GM10248 (cell line): Measurements from ENCODE around the gene PRKCD.

Source experiments
- CTCF ChIA-PET: fragments of 300-600 bp; sonication (Branson Sonifier 250); formaldehyde crosslinking; extraction: SDS; loops from one replicate; lab custom pipeline; 2021; ENCODE audit warnings: antibody characterized with exemption; lab: Yijun Ruan, JAX
- POLR2A ChIA-PET: fragments of 350-650 bp; sonication (Branson Sonifier 250); formaldehyde crosslinking; extraction: SDS; loops from one replicate; lab custom pipeline; 2020; ENCODE audit warnings: antibody characterized with exemption; lab: Yijun Ruan, JAX
- DNase-seq: peaks from one replicate; pipeline ENCODE4 v3.0.0; 2012; ENCODE audit errors: extremely low spot score
- TF ChIP-seq, protein P1 (sequence below): IDR thresholded peaks from 2 replicates; pipeline ENCODE4 v1.5.1; 2012; ENCODE audit warnings: mild to moderate bottlenecking, low read depth; ENCODE audit errors: extremely low read depth, missing control alignments, control extremely low read depth

PRKCD gene

DNA sequence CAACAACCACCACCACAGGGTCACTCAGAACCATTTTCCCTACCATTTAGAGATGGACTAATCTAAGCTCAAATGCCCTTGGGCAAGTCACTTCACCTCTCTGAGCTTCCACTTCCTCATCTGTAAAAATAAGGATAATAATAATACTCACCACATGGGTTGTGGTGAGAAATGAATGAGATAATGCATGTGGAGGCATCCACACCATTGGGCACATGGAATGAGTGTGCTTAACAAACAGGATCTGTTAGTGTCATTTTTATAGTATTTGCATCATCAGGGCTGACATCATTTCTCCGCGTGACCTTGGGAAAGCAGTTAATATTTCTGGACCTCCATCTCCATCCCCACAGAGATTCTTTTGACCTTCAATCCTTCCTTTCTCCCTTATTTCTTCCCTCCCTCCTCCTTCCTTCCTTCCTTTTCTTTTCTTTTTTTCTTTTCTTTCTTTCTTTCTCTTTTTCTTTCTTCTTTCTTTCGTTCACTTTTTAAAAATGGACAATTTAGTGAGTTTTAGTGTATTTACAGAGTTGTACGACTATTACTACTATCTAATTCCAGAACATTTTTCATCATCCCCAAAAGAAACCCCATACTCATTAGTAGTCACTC lies 23.1 kb upstream of the PRKCD start:
- CTCF ChIA-PET, result interaction anchor here (0.9 to 14.9 kb wide), 5 partner anchors 9 to 56 kb away, joined by 3 to 236 read pairs (median 3); no protein-coding TSS in a partner anchor

DNA sequence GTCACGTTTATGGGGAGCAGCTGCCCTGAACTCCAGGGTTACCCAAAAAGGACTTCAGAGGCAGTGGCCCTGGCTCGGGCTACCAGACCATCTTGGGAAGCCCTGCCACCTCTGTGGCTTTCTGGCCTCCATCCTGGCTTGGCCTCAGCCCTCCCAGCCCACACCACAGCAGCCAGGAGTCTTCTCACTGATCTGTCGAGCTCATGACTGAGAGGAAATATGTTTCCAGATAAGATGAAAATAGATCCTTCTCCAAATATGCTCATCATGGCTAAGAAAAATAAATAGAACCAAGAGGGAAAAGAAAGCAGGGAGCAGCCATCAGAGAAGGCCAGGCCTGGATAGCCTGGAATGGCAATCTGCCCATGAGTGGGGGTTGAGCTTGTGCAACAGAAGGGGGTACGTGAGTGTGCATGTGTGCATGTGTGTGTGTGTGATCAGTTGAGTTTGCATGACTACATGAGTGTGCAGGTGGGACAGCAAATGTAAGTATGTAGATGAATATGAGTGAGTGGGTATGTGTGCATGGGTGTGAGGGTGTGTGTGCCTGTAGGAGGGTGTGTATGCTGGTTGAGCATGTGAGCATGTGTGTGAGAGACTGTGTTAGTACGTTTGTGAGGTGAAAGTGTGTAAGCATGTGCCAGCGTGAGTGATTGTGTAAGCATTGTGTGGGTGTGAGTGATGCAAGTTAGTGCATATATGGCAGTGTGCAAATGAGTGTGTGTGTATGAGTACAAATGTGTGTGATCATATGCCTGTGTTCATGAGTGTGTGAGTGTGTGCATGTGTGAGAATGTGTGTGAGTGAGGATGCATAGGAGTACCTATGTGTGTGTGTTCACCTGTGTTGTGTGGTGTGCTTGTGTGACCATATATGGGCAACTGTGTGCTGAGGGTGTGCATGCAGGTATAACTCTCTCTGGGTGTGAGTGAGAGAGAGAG lies 20.8 kb upstream of the PRKCD start:
- CTCF ChIA-PET, result interaction anchor here (1.9 to 9.7 kb wide), 4 partner anchors 9 to 80 kb away, joined by 5 to 114 read pairs (median 16); partner anchors contain the start of gene RFT1
- POLR2A ChIA-PET, result no interaction called here
- TF ChIP-seq, protein P1, sequence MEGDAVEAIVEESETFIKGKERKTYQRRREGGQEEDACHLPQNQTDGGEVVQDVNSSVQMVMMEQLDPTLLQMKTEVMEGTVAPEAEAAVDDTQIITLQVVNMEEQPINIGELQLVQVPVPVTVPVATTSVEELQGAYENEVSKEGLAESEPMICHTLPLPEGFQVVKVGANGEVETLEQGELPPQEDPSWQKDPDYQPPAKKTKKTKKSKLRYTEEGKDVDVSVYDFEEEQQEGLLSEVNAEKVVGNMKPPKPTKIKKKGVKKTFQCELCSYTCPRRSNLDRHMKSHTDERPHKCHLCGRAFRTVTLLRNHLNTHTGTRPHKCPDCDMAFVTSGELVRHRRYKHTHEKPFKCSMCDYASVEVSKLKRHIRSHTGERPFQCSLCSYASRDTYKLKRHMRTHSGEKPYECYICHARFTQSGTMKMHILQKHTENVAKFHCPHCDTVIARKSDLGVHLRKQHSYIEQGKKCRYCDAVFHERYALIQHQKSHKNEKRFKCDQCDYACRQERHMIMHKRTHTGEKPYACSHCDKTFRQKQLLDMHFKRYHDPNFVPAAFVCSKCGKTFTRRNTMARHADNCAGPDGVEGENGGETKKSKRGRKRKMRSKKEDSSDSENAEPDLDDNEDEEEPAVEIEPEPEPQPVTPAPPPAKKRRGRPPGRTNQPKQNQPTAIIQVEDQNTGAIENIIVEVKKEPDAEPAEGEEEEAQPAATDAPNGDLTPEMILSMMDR, result no peak
- no peak for DNase-seq

More for the DNA sequence above, 23.1 kb upstream of the PRKCD start:
- TF ChIP-seq, protein P1, result no peak
- DNase-seq, result no peak
- POLR2A ChIA-PET, result no interaction called here

DNA sequence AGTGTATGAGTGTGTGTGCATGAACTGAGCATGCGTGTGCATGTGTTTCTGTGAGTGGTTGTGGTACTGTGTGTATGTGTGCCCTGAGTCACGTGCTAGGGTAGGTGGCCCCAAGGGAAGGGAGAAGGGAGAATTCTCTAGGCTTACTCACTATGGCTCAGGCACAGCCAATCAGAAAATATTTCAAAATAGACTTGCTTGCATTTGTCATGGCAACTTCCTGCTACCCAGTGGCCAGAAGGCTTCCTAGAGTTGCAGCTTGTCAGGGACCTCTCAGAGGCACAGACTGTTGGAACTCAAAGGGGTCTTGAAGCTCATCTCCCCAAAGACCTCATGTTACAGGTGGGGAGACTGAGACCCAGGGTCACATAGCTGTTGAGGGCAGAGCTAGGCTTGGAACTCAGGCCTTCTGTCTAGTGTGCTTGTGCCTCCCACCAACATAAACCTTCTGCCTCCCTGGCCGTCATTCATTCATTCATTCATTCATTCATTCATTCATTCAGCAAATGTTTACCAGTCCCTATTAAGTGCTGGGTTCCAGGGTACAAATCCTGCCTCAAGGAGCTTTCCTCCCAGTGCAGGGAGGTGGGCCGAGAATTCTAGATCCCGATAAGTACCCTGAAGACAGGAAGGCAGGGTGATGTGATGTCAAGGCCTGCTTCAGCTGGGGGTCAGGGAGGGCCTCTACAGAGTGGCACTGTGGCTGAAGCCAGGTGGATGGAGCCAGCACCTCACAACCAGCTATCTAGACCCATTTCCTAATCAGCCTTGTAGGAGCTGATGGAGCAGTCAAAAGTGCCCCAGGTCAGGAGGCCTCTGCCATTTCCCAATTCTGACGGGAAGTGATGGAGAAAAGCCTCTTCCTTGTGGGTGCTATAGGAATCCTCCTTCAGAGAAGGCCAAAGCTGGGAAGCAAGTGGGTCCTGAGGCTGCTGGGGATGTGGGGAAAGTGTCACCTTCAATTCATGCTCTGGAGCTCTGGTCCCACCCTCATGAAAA lies 19.9 kb upstream of the PRKCD start:
- no peak for DNase-seq
- TF ChIP-seq, protein P1, result no peak
- CTCF ChIA-PET, result interaction anchor here (1.1 to 9.7 kb wide), 7 partner anchors 9 to 79 kb away, joined by 3 to 114 read pairs (median 5); partner anchors contain the start of gene RFT1
- POLR2A ChIA-PET, result interaction anchor here (0.7 kb wide), 1 partner anchor 57 kb away, joined by 3 read pairs; no protein-coding TSS in a partner anchor

DNA sequence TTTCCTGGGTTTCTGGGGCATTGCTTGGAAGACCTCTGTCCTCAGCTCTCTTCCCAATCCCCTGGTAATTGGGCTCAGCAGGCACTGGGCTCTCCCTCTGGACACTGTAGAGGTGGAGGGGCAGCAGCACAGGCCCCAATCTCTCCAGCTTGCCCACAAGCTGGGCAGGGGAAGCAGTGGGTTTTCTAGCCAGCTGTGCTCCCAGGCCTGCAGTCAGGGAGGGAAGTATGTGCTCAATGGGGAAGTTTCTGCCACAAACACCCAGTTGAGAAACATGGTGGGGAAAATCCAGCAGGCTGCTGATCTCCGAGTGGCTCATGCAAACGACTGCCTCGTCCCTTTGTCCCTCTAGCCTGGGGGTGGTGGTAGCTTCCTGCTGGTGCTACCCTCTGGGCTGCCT lies 18.0 kb upstream of the PRKCD start:
- TF ChIP-seq, protein P1, result no peak
- POLR2A ChIA-PET, result interaction anchor here (0.6 to 1.0 kb wide), 2 partner anchors 18 to 360 kb away, joined by 3 to 4 read pairs; partner anchors contain the start of gene PRKCD
- no peak for DNase-seq
- CTCF ChIA-PET, result interaction anchor here (1.5 to 9.7 kb wide), 4 partner anchors 11 to 53 kb away, joined by 3 to 114 read pairs (median 14); partner anchors contain the start of gene RFT1

DNA sequence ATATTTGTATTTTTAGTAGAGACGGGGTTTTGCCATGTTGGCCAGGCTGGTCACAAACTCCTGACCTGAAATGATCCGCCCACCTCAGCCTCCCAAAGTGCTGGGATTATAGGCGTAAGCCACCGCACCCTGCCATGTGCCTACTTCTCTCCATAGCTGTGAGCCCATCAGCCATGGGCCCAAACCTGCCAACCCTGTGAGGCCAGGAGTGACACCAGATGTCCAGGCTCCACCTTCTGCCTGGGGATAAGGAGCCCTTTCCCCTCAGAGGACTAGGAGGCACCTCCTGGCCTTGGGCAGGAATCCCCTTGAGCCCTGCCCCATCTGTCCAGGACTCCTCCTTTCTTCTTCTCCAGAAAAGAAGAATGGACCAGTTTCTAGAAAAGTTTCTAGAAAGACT lies 16.6 kb upstream of the PRKCD start:
- TF ChIP-seq, protein P1, result no peak
- ChIA-PET POLR2A (no interaction called here), CTCF (interaction anchor here (1.4 to 9.7 kb wide), 4 partner anchors 13 to 52 kb away, joined by 3 to 114 read pairs (median 7); partner anchors contain the start of genes PRKCD and RFT1)
- no peak for DNase-seq
